Measurements from ENCODE around the gene RGS3.

- TF ChIP-seq CTCF (IDR thresholded peaks at IDR 0.05): no peak
- TF ChIP-seq POLR2A (IDR thresholded peaks at IDR 0.05): no peak
Measured at GRCh38 chr9:113492343-113493202, 29.0 kb downstream of the RGS3 start.
